Brain microvascular endothelial cell (primary cell): ENCODE data around the gene CCDC6.
"Not testable (repeated sequence)": the region's sequence is repeated elsewhere in the genome, so short reads cannot be mapped to it uniquely, and the experiment has no call there.

Source experiments
- DNase-seq: peaks from one replicate; pipeline ENCODE4 v3.0.0-alpha.2; 2020
- H3K27ac ChIP-seq: fragments of 250-450 bp; sonication (Bioruptor Pico); 2 replicates; pipeline ENCODE4 v1.5.1; 2020; ENCODE audit warnings: mild to moderate bottlenecking, moderate library complexity
- H3K27me3 ChIP-seq: fragments of 250-450 bp; sonication (Bioruptor Pico); replicated peaks from 2 replicates; pipeline ENCODE4 v1.5.1; 2020; ENCODE audit warnings: mild to moderate bottlenecking
- H3K36me3 ChIP-seq: fragments of 250-450 bp; sonication (Bioruptor Pico); replicated peaks from 2 replicates; pipeline ENCODE4 v1.5.1; 2020; ENCODE audit warnings: mild to moderate bottlenecking
- H3K4me3 ChIP-seq: 2 replicates; pipeline ENCODE4 v1.5.1; 2011; ENCODE audit warnings: low read depth, mild to moderate bottlenecking, control low read depth, low read length, moderate library complexity
- CTCF ChIP-seq: IDR thresholded peaks from 2 replicates; pipeline ENCODE4 v1.5.1; 2011; ENCODE audit warnings: low read depth, mild to moderate bottlenecking, moderate library complexity, low read length, control low read depth, inconsistent platforms; ENCODE audit errors: missing control alignments
- in situ Hi-C: cut with HindIII; loops from 2 replicates; pipeline ENCODE4 v1.10.0; 2017; ENCODE audit warnings: low sequenced_read_pairs, low pct_ligation_motif_present

The CCDC6 gene

GRCh38 chr10:59803714-59804113 lies 102.6 kb downstream of the CCDC6 start:
- DNase-seq = no peak
- Histone ChIP-seq H3K27ac (no peak overlapping the region), H3K36me3 (peaks cover 24% of the 10 kb centered on the region), H3K4me3 (no peak overlapping the region), H3K27me3 (no peaks in the 10 kb centered on the region)
- in situ Hi-C loops = no loop called here
- TF ChIP-seq CTCF = no peak

GRCh38 chr10:59801171-59801570 lies 105.2 kb downstream of the CCDC6 start:
- TF ChIP-seq CTCF = no peak
- no peak for DNase-seq
- Histone ChIP-seq H3K27me3 (no peaks in the 10 kb centered on the region), H3K4me3 (no peak overlapping the region), H3K27ac (no peak overlapping the region), H3K36me3 (peaks cover 21% of the 10 kb centered on the region)
- in situ Hi-C loops = no loop called here

- Histone ChIP-seq H3K27ac (no peak overlapping the region), H3K36me3 (peaks cover 13% of the 10 kb centered on the region)
These were observed 106.9 kb downstream of the CCDC6 start for GRCh38 chr10:59799421-59799820.

GRCh38 chr10:59793919-59794318 lies 112.4 kb downstream of the CCDC6 start:
- DNase-seq = no peak
- in situ Hi-C loops = no loop called here
- no peak overlapping the region for H3K27ac ChIP-seq
- H3K27me3 ChIP-seq = no peaks in the 10 kb centered on the region
- TF ChIP-seq CTCF = no peak
- no peak overlapping the region for H3K4me3 ChIP-seq
- H3K36me3 ChIP-seq = peaks cover 19% of the 10 kb centered on the region

More at GRCh38 chr10:59799421-59799820, 106.9 kb downstream of the CCDC6 start:
- H3K4me3 ChIP-seq = no peak overlapping the region
- in situ Hi-C loops = no loop called here
- no peaks in the 10 kb centered on the region for H3K27me3 ChIP-seq
- TF ChIP-seq CTCF = no peak
- no peak for DNase-seq

GRCh38 chr10:59792812-59793211 lies 113.5 kb downstream of the CCDC6 start:
- Histone ChIP-seq H3K27me3 (no peaks in the 10 kb centered on the region), H3K4me3 (no peak overlapping the region), H3K36me3 (peaks cover 19% of the 10 kb centered on the region), H3K27ac (no peak overlapping the region)
- no peak for DNase-seq
- in situ Hi-C loops = no loop called here
- no peak for TF ChIP-seq CTCF

- Histone ChIP-seq H3K27me3 (no peaks in the 10 kb centered on the region), H3K27ac (no peak overlapping the region), H3K36me3 (peaks cover 19% of the 10 kb centered on the region), H3K4me3 (no peak overlapping the region)
- TF ChIP-seq CTCF = no peak
- in situ Hi-C loops = no loop called here
- no peak for DNase-seq
These were observed 114.8 kb downstream of the CCDC6 start for GRCh38 chr10:59791601-59792000.

GRCh38 chr10:59790080-59790479 lies 116.3 kb downstream of the CCDC6 start:
- H3K36me3 ChIP-seq = peaks cover 19% of the 10 kb centered on the region
- H3K27me3 ChIP-seq, in situ Hi-C loops, H3K27ac ChIP-seq, DNase-seq, H3K4me3 ChIP-seq: not testable (repeated sequence)

- DNase-seq, H3K27ac ChIP-seq, H3K4me3 ChIP-seq, H3K27me3 ChIP-seq, in situ Hi-C loops: not testable (repeated sequence)
- peaks cover 13% of the 10 kb centered on the region for H3K36me3 ChIP-seq
These were observed 117.4 kb downstream of the CCDC6 start for GRCh38 chr10:59788914-59789313.

- H3K27ac ChIP-seq, in situ Hi-C loops, H3K4me3 ChIP-seq, H3K27me3 ChIP-seq, DNase-seq, H3K36me3 ChIP-seq: not testable (repeated sequence)
These were observed 119.3 kb downstream of the CCDC6 start for GRCh38 chr10:59787032-59787431.
